T-helper 2 cell (primary cell): ENCODE measurements around the gene APLP2.
"Not testable (repeated sequence)": the region's sequence is repeated elsewhere in the genome, so short reads cannot be mapped to it uniquely, and the experiment has no call there.

Source experiments
- DNase-seq, 5 experiments: peaks; one replicate each; pipeline versions ENCODE4 v3.0.0 to v3.0.0-alpha.2; 2012 to 2022

The APLP2 gene

DNA sequence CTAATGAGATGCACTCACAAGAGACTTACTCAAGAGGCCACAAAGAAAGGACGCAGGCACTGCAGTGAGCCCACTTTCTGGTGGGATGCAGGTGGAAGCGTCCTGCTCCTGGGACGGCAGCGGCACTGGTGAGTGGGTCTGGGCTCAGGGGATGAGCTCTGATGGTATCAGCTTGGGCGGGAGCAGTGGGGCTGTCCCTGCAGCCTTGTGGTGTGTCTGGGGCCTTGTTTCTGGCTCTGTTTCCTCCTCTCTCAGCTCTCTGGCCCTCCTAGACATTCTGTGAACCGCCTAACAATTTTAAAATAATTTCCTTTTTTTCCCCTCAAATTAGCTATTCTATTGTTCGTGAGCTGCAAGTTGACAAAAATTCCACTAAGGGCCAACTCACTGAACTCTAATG lies 81.1 kb downstream of the APLP2 start:
- DNase-seq: no peak

DNA sequence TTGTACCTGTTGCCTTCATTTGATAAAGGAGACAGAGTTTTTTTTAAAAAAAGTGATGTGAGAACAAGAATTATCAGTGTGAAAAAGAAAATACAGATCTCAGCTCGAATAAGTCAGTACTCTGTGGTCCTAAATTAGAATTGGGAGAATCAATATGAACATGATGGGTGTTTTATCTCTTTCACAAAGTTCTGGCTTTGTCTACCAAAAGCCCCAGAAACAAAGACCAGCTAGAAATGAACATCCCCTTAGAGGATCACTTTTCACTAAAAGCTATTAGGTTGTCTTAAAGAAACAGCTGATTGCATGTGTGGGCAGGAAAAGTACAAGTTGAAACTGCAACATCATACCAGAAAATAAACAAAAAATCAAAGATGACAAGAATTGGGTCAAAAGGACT lies 81.5 kb downstream of the APLP2 start:
- no peak for DNase-seq

DNA sequence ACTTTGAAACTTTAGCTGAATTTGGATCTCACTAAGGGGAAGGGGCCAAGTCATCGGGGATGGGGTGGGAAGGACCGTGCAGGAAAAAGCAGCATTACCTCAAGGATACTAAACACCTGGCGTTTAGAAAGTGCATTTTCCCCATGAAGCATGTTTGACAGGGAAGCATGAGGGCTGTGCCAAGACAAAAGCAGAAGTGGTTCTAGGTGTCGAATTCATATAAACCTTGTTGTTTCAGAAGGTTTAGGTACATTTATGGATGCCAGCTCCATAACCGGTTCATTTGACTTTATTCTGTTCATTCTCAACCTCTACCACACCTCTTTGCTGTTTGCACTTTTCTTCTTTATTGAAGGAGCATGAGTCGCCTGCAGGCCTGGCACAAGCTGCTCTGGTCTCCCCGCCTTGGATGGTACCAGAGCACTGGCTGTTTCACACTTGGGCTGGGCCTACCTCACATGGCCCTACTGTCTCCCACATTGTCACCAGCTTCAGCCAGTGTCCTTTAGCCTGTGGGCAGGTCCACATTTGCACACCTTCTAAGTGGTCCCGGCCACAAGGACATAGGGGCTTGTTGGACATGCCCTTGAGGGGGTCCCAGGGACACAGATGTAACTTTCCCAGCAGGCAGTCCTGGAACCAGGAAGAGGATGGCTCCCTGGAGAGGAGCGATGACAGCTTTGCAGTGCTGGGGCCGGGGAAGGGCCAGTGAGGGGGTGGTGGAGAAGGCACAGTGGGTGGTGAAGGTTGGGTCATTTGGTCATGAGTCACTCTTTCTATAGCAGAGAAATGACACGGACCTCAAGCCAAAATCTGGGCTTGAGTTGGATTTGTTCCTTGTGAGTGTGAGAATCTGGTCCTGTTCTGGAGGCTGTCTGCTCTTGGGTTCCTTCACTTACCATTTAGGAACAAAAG lies 86.7 kb downstream of the APLP2 start:
- DNase-seq: no peak

DNA sequence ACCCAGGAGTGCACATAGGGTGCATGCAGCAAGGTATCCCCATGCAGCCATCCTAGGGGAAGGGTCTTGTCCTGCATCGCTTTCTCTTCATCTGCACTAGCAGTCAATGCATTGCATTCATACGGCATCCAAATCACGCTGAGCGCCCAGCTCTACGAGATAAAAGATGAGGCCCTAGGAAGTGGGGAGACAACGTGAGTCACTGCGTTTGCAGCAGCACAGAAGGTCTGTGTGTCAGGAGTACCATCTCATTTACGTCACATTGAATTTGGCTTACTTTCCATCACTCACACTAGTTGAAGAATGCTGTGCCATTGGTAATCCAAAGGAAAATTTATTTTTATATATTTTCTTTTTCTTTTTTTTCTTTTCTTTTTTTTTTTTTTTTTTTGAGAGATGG lies 87.4 kb downstream of the APLP2 start:
- DNase-seq: no peak

DNA sequence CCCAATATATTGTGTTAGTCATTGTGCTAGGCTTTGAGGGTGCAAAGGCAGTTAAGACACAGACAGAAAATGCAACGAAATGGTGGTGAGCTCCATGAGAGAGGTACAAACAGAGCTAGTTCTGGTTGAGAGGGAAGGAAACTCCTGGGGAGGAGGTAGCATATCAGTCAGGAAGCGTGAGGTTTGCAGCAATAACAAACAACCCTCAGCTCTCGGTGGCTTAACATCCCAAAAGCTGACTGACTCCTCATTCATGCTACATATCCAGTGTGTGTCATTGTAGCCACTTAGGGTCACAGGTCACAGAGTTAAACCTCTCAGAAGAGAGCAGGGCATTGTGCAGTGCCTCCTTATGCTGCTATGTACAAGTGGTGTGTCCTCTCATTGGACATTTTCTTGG lies 88.1 kb downstream of the APLP2 start:
- no peak for DNase-seq

DNA sequence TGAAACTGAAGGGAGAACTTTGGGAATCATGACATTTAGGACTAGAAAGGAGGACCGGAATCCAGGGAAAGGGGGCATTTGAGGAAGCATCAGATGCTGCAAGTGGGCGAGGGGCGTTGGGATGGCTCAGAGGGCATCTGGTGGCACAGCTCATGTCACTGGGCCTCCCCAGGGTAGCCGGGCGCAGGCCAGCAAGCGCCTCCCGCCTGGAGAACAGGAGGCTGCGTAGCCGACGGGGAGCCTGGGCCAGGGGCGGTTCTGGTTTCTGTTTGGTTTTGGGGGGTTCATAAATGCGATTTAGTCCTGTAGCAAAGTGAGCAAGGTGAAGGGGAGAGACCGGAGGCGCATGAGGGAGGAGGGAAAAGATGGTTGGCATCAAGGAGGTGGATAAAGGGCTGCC lies 89.4 kb downstream of the APLP2 start:
- no peak for DNase-seq

DNA sequence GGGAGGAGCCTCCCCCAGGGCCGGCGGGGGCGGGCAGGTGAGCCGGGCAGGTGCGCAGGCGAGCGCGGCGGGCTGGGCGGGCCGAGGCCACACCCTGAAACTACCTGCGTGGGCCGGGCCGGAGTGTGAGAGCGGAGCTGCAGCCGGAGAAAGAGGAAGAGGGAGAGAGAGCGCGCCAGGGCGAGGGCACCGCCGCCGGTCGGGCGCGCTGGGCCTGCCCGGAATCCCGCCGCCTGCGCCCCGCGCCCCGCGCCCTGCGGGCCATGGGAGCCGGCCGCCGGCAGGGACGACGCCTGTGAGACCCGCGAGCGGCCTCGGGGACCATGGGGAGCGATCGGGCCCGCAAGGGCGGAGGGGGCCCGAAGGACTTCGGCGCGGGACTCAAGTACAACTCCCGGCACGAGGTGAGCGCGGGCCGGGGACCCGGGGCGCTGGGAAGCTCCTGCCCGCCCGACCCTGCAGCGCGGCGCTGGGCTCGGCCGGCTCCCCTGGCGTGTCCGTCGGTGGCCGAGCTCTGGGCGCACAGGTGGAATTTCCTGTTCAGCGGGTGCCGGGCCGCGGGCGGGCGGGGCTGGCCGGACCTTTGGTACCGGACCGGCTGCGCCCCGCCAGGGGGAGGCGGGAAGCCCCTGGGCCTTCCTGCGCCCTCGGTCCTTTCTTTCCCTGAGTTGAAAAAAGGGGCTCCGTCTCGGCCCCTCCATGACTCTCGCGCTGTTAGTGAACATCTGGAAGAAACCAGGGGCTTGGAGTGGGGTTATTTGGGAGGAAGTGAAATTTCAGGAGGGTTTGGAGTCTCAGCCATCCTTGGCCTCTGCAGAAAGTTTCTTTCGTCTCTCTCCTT lies 90.2 kb downstream of the APLP2 start, which contains the start of gene ST14:
ST14 (plus strand) TSS at position 126 of the 841 bp plus-strand sequence; CDS start at position 324, 198 bp downstream.
- no peak for DNase-seq

DNA sequence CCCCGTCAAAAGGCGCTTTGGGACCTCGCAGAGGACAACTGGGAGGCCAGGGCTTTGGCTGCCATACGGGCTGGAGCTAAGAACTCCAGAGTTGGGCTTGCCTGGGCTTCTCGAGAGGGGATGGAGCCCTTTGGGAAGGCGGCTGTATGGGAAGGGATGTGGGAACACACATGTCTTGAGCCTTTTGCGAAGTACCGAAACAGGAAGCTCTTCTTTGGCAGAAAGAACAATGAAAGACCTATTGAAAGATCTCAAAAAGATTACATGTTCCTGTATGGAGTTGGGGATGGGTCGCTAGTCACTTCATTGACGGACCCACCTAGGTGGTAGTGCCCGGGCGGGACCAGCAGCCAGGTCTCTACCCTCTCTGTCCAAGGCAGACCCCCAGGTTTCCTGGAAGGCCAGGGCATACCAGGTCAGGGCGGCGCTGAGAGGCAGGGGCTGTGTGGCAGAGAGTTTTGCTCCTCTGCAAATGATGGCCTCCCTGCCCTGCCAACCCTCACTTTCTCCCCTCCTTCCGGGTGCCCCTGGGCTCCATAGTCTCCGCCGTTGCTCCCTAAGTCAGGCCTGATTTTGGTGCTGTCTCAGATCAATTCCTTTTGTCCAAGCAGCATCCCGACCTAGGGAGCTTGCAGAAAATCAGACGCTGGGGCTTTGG lies 90.9 kb downstream of the APLP2 start:
- no peak for DNase-seq

DNA sequence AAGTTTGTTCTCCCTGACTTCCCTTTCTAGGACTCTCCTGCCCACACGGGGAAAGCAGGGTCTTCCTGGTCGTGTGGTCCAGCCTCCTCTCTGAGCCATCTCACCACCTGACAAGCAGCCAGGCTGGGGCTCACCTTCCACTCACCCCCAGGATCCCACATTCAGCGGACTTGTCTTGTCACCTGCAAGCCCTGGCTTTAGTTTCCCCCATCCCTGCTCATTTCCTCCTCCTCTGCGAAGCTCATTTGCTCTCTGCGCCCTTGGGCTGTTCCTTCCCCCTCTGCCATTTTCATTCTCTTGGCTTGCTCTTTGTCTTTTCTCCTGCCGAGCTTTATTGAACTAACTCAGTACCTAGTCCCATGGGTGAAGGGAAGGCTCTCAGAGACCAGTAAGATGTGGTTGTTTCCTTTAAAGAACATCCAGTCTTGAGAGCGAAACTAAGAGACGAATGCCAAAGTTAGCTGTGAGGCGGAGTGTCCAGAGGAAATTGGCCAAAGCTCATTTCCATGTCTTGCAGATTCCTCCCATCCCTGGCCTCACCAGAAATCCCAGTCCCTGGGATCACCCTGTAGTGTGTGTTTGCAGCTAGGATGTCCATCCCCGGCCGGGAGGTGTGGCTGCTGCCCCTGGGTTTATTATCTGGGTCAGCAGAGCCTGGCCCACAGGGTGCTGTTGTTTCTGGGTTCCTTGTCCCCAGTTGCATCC lies 91.9 kb downstream of the APLP2 start:
- no peak for DNase-seq

DNA sequence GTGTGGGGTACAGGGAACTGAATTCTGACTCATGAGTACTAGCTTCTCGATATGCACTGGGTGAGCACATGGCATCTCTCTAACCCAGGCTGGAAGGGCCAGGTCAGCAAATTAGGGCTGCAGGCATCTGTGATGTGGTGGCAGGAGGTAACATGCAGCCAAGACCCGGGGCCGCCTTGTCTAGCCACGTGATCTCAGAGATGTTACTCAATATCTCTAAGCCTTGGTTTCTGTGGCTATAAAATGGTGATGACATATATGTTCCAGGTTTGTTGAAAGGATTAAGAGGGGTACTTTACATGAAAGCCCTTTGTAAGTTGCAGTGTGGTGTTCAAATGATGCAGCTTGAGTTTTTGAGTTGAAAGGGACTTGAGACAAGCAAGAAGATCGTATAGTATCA lies 93.0 kb downstream of the APLP2 start:
- no peak for DNase-seq

DNA sequence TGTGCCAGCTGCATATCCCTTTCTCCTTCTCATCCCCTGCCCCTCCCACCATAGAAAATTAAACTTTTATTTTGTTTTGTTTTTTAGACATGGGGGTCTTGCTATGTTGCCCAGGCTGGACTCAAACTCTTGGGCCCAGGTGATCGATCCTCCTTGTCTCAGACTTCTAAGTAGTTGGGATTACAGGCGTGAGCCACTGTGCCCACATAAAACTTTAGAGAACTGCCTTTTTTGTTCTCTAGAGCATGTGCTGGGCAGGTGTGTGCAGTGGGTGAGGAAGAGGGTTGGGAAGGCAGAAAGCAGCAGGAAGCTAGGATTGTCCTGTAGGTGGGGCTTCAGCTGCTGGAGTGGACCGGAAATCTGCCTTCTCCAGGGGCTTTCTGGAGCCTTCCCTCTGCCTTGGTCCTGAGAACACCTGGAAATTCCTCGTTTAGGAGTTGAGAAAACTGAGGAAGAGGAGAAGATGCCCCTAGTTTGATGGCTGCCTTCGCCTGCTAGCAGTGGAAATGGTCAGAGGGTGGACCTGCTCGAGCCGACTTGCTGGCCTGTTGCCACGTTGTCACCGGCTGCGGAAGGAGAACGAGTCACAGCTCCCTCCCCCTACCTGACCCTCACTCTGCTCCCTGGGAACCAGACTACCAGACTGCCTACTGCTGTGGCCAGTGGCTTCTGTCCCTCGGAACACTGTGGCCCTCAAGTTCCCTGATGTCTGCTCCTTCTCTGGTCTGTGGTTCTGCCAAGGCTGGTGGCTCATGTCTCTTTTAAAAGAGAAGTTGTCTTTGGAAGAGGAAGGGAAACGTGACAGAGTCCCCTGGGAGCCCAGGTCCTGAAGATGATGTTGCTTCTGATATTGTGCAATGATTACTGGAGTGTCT lies 93.9 kb downstream of the APLP2 start:
- no peak for DNase-seq

DNA sequence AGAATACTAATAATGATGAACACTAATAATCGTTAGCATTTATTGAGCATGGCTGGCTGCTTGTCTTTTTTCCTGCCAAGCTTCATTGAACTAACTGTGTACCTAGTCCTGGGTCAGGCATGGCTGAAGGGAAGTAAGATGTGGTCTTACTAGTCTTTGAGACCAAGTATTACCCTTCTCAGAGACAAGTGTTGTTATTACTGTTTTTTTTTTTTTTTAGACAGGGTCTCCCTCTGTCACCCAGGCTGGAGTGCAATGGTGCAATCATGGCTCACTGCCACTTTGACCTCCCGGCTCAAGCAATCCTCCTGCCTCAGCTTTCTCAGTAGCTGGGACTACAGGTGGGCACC lies 94.5 kb downstream of the APLP2 start:
- DNase-seq: no peak

DNA sequence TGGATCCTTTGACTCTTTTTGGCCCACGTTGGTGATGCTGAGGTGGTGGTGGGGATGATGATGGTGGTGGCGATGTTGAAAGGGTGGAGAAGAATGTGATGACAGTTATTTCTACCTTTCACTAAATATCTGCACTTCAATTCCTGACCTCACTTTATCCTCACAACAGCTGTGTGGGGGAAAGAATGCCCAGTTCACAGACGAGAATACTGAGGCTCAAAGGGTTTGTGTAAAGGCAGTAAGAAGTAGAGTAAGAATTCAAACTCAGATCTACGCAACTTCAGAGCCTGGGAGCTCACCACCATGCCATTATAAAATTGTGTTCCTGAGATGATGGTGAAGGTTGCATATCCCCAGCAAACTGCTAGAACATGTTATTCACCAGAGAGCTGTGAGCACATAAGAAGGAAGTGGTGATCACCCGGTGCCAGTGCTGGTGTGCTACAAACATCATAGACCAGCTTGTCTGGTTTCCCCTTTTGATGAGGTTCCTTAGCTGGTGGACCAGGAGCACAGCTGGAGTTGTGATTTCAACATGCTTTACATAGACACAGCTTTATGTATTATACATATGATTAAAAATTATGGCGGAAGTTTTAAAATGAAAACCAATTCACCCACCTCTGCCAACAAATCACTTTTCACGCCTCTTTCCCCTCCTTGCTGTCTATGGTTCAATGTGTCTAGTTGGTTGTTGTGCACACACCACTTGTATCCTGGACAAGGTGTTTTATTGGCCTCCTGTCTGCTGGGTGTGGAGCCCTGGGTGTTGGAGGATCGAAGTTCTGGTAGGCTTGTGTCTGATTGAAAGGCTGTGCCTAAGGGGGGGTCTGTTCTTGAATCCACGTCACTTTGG lies 96.1 kb downstream of the APLP2 start:
- no peak for DNase-seq

DNA sequence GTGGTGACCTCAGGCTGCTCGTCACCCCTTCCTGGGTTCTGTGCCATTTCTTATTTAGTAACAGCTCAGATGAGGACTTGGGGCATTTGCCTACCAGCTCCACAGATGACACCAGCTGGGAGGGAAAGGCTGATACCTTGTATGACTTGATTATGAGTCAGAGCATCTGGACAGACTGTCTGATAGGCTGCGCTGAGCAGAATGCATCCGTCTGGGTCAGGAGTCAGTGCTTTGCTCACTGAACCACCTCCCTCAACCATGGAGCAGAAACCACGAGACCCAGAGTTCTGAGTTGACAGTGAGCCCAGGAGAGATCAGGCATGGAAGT lies 96.7 kb downstream of the APLP2 start:
- no peak for DNase-seq

DNA sequence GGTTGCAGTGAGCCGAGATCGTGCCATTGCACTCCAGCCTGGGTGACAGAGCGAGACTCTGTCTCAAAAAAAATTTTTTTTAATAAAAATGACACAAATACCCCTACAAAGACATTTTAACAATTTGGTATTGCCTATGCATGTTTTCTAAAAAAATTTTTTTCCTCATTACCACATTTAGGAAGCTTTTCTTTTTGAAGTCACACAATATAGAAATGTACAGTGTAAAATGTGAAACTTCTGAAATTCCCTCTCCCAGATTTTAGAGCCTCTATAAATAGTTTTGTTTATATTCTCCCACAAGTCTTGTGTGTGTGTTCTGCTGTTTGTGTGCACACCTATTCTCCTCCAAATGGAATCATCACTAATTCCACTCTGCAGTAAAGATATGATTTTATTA lies 97.5 kb downstream of the APLP2 start:
- DNase-seq: no peak

DNA sequence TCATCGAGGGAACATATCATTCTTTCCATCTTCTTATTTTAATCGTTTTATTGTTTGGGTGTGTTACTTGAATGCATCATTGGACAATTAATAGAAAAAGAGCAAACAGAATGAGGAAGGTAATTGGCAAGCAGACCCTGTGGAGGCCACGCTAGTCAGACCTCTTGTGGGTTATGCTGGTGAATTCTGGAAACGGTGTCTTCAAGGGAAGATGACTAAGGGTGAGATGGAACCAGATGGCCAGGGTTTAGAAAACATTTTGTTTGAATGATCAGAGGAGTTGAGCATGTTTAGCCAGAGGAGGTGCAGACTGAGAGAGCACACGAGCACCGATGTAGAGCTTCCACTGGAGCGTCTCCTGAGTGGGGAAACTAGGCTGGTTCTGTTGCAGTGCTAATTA lies 98.4 kb downstream of the APLP2 start:
- no peak for DNase-seq

DNA sequence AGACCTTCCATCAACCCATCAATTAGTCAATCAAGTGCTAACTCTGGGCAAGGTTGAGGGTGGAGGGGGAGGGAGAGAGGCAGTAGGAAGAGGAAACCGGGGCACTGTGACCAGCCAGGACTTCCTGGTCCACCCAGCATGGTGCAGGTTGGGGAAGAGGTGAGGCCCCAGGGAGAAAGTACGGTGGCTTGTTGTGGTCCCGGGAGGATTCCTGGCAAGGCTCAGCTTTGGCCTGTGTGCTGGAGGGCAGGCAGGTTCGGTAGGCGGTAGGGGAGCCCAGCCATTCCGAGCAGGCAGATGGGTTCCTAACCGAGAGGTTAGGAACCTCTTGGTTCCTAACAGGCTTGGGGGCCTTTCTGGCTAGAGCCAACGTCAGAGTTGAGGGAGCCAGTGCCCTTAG lies 100.7 kb downstream of the APLP2 start:
- no peak for DNase-seq

DNA sequence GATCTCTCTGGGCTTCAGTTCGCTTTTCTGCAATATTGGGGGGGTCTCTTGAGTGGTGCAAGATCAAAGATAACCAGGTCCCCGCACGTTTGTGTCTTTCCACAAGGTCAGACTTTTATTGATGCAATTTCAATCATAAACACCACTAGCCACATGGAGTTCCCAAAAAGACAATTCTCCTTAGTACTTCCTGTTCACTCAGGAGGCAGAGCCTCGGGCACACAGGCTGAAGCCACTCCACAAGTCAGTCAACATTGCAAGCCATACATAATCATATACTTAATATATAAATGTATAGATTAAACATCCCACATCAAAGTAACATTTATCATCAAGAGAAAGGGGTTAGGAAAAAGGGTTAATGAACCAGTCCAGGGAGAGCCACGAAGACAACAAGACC lies 101.8 kb downstream of the APLP2 start:
- no peak for DNase-seq

DNA sequence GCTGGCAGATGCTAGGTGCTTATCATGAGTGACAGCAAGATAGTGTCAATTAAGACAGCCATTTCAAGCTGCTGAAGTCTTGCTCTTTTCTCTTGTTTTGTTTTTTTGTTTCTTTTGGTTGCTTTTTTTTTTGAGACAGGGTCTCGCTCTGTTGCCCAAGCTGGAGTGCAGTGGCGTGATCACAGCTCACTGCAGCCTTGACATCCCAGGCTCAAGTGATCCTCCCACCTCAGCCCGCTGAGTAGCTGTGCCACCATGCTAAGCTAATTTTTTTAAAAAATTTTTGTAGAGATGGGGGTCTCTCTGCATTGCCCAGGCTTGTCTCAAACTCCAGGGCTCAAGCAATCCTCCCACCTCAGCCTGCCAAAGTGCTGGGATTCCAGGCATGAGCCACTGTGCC lies 102.3 kb downstream of the APLP2 start:
- DNase-seq: not testable (repeated sequence)

DNA sequence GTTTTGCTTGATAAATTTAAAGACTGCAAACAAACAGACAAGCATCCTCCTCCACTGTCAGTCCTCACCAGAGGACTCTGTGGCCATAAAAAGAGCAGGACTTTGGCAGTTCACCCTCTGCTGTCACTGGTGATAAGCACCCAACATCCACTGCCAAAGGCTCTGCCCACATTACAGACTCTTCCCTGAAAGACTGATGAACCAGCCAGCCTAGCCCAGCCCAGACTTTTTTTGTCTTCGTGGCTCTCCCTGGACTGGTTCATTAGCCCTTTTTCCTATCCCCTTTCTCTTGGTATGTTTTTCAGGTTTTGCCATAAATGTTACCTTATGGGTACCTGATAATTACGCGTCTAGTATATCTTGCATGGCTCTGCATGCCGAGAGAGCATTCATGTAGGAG lies 104.9 kb downstream of the APLP2 start:
- no peak for DNase-seq

DNA sequence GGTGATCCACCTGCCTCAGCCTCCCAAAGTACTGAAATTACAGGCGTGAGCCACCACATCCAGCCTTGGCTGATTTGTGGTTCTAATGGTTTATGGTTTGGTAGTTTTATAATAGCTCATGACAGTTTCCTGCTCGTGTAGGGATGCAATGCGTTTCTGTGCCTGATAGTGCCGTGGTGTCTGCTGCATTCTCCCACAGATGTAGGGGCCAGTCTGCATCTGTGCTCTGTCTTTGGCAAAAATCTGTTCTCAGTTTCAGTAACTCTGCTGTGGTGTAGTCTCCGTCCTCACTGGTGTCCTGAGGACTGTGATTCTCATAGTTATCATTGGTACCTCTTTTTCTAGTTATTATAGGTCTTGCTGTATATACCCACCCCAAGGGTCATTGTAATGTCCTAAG lies 106.2 kb downstream of the APLP2 start:
- DNase-seq: peak in 1 of 5 experiments; percentile 11
